ENCODE data around the gene PHF3. TPM values are rescaled to one million over a fixed set of nuclear protein-coding genes. Genes with fewer than 3 reads are reported as not detected.

The PHF3 gene
- total RNA-seq, 1 experiment from 2014 or later, result 40.0 TPM

- Histone ChIP-seq H3K4me3 (ENCODE audit: low read depth in 2 of 2, low read length in 2 of 2) (no peak overlapping the region), H3K27me3 (ENCODE audit: control insufficient read depth, insufficient read depth, low read length) (no peaks in the 10 kb centered on the region), H3K36me3 (ENCODE audit: control insufficient read depth, insufficient read depth, low read length) (no peaks in the 10 kb centered on the region), H3K9me3 (ENCODE audit: control insufficient read depth, insufficient read depth, low read depth, low read length) (no peaks in the 10 kb centered on the region), H3K4me1 (ENCODE audit: control insufficient read depth, insufficient read depth, low read length) (peaks cover 8% of the 10 kb centered on the region; the same call in 1 of the 2 replicates), H3K27ac (ENCODE audit: low read length) (no peak overlapping the region)
- BruUV-seq (replicated peaks), result no TSS peak
- ATAC-seq, result no peak
- intact Hi-C loops (cut with micrococcal nuclease; ENCODE audit: unreplicated experiment) (no loop called here), in situ Hi-C loops (cut with HindIII; ENCODE audit: low pct_unique_long_range_greater_than_20kb, low sequenced_read_pairs) (no loop called here)
- no peak for DNase-seq (ENCODE audit: low read depth, low spot score)
- TF ChIP-seq, protein P1, sequence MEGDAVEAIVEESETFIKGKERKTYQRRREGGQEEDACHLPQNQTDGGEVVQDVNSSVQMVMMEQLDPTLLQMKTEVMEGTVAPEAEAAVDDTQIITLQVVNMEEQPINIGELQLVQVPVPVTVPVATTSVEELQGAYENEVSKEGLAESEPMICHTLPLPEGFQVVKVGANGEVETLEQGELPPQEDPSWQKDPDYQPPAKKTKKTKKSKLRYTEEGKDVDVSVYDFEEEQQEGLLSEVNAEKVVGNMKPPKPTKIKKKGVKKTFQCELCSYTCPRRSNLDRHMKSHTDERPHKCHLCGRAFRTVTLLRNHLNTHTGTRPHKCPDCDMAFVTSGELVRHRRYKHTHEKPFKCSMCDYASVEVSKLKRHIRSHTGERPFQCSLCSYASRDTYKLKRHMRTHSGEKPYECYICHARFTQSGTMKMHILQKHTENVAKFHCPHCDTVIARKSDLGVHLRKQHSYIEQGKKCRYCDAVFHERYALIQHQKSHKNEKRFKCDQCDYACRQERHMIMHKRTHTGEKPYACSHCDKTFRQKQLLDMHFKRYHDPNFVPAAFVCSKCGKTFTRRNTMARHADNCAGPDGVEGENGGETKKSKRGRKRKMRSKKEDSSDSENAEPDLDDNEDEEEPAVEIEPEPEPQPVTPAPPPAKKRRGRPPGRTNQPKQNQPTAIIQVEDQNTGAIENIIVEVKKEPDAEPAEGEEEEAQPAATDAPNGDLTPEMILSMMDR (IDR thresholded peaks at IDR 0.05), result no peak
- TF ChIP-seq POLR2AphosphoS5 (IDR thresholded peaks at IDR 0.05; ENCODE audit: low read depth, low read length) (no peak), TCF7L2 (IDR thresholded peaks at IDR 0.05; ENCODE audit: low read depth, low read length) (no peak), SIN3A (IDR thresholded peaks at IDR 0.05; ENCODE audit: borderline replicate concordance, insufficient read depth, low read depth, low read length) (no peak)
- TF ChIP-seq, protein P2, sequence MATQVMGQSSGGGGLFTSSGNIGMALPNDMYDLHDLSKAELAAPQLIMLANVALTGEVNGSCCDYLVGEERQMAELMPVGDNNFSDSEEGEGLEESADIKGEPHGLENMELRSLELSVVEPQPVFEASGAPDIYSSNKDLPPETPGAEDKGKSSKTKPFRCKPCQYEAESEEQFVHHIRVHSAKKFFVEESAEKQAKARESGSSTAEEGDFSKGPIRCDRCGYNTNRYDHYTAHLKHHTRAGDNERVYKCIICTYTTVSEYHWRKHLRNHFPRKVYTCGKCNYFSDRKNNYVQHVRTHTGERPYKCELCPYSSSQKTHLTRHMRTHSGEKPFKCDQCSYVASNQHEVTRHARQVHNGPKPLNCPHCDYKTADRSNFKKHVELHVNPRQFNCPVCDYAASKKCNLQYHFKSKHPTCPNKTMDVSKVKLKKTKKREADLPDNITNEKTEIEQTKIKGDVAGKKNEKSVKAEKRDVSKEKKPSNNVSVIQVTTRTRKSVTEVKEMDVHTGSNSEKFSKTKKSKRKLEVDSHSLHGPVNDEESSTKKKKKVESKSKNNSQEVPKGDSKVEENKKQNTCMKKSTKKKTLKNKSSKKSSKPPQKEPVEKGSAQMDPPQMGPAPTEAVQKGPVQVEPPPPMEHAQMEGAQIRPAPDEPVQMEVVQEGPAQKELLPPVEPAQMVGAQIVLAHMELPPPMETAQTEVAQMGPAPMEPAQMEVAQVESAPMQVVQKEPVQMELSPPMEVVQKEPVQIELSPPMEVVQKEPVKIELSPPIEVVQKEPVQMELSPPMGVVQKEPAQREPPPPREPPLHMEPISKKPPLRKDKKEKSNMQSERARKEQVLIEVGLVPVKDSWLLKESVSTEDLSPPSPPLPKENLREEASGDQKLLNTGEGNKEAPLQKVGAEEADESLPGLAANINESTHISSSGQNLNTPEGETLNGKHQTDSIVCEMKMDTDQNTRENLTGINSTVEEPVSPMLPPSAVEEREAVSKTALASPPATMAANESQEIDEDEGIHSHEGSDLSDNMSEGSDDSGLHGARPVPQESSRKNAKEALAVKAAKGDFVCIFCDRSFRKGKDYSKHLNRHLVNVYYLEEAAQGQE (IDR thresholded peaks at IDR 0.05; ENCODE audit: insufficient read depth in 1 of 2, low read depth in 2 of 2, low read length in 1 of 2), result no peak
- CTCF ChIA-PET, result no interaction called here
- POLR2A ChIA-PET, result no interaction called here
Measured at GRCh38 chr6:63675138-63675537, 39.5 kb downstream of the PHF3 start.

DNA sequence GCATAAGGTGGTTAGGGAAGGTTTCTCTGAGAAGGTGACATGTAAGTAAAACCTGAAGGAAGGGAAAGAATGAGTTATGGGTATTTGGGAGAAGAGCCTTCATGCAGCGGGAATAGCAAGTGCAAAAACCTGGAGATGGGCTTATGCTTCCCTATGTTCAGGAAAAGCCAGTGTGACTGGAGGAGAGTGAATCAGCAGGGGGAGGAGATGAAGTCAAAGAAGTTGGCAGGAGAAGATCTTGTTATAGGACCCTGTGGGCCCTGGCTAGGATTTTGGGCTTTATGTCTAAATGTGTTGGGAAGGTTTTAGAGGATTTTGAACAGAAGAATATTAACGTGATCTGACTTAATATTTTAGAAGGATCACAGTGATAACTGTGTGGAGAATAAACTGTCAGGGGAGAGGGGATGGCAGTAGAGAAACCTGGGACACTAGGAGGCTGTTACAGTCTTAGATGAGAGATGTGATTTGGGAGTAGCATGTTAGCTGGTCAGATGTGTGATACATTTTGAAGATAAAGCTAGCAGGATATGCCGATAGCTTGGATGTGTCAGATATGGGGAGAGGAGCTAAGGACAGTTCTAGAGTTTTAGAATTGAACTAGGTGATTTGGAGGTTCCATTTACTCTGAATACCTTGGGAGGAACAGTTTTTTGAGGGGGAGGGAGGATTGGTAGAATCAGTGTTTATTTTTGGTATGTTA is 41.0 kb downstream of the PHF3 start:
- no peaks in the 10 kb centered on the region for H3K4me1 ChIP-seq (ENCODE audit: control insufficient read depth, insufficient read depth, low read length)
- ChIA-PET POLR2A (no interaction called here), CTCF (no interaction called here)
- in situ Hi-C loops (cut with HindIII; ENCODE audit: low pct_unique_long_range_greater_than_20kb, low sequenced_read_pairs) (no loop called here), intact Hi-C loops (cut with micrococcal nuclease; ENCODE audit: unreplicated experiment) (no loop called here)
- no peak overlapping the region for H3K27ac ChIP-seq (ENCODE audit: low read length)
- no TSS peak for BruUV-seq (replicated peaks)
- no peaks in the 10 kb centered on the region for H3K27me3 ChIP-seq (ENCODE audit: control insufficient read depth, insufficient read depth, low read length)
- DNase-seq (ENCODE audit: low read depth, low spot score) (no peak), ATAC-seq (no peak)
- H3K36me3 ChIP-seq (ENCODE audit: control insufficient read depth, insufficient read depth, low read length), result no peaks in the 10 kb centered on the region
- H3K9me3 ChIP-seq (ENCODE audit: control insufficient read depth, insufficient read depth, low read depth, low read length), result no peaks in the 10 kb centered on the region
- TF ChIP-seq, protein P2 (IDR thresholded peaks at IDR 0.05; ENCODE audit: insufficient read depth in 1 of 2, low read depth in 2 of 2, low read length in 1 of 2), result no peak
- TF ChIP-seq SIN3A (IDR thresholded peaks at IDR 0.05; ENCODE audit: borderline replicate concordance, insufficient read depth, low read depth, low read length), result no peak
- TF ChIP-seq POLR2AphosphoS5 (IDR thresholded peaks at IDR 0.05; ENCODE audit: low read depth, low read length), result no peak
- no peak for TF ChIP-seq TCF7L2 (IDR thresholded peaks at IDR 0.05; ENCODE audit: low read depth, low read length)
- TF ChIP-seq, protein P1 (IDR thresholded peaks at IDR 0.05), result no peak
- H3K4me3 ChIP-seq (ENCODE audit: low read depth in 2 of 2, low read length in 2 of 2), result no peak overlapping the region
